GM10266 (cell line): ENCODE results near the gene CCNA2.

Source experiments
- DNase-seq: peaks from one replicate; pipeline ENCODE4 v3.0.0; 2012; ENCODE audit errors: extremely low spot score
- TF ChIP-seq, protein P1 (sequence below): IDR thresholded peaks from 2 replicates; pipeline ENCODE4 v1.5.1; 2012; ENCODE audit warnings: mild to moderate bottlenecking, low read depth; ENCODE audit not compliant: control insufficient read depth, insufficient read depth; ENCODE audit errors: missing control alignments

The CCNA2 gene

GRCh38 chr4:121796283-121796682 lies 27.4 kb downstream of the CCNA2 start:
- TF ChIP-seq, protein P1, sequence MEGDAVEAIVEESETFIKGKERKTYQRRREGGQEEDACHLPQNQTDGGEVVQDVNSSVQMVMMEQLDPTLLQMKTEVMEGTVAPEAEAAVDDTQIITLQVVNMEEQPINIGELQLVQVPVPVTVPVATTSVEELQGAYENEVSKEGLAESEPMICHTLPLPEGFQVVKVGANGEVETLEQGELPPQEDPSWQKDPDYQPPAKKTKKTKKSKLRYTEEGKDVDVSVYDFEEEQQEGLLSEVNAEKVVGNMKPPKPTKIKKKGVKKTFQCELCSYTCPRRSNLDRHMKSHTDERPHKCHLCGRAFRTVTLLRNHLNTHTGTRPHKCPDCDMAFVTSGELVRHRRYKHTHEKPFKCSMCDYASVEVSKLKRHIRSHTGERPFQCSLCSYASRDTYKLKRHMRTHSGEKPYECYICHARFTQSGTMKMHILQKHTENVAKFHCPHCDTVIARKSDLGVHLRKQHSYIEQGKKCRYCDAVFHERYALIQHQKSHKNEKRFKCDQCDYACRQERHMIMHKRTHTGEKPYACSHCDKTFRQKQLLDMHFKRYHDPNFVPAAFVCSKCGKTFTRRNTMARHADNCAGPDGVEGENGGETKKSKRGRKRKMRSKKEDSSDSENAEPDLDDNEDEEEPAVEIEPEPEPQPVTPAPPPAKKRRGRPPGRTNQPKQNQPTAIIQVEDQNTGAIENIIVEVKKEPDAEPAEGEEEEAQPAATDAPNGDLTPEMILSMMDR: no peak
- no peak for DNase-seq

DNA sequence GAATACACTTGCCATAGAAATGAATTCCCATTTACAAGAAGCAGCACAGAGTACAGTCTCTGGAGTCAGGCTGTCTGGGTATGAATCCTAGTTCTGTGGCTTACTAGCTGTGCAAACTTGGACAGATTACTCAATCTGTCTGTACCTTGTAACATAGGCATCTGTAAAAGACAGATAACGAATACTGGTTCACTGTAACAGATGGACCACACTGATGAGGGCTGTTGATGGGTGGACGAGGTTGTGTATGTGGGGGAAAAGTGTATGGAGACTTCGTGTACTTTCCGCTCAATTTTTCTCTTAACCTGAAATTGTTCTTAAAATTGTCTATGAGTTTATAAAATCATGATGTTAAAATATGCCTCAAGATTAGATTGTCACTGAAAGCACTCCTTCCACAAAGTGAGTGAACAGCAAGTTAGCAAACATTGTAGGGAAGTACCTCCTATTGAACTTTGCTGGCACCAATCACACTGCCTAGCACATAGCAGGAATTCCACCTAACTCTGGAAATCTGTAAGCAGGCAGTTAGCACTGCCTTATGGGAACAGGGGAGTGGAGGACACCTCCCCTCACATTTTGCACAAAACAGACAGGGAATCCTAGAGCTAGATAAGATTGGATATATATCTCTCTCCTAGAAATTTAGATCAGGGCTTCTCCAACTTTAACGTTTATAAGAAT lies 29.0 kb downstream of the CCNA2 start:
- no peak for DNase-seq
- TF ChIP-seq, protein P1: no peak

GRCh38 chr4:121792966-121793365 lies 30.7 kb downstream of the CCNA2 start:
- DNase-seq: no peak
- TF ChIP-seq, protein P1: no peak

DNA sequence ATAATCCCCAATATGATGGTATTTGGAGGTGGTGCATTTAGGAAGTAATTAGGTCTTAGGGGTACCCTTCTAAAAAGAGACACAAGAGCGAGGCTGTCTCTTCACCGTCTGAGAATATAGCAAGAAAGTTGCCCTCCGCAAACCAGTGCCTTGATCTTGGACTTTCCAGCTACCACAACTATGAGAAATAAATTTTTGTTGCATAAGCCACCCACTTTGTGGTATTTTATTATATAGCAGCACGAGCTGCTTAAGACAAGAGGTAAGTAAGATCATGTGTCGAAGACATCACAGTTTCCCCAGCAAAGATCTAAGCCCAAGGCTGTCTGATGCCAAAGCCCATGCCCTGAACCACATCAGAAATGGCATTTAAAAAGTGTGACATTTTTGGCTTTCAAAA lies 32.2 kb downstream of the CCNA2 start:
- TF ChIP-seq, protein P1: no peak
- no peak for DNase-seq

DNA sequence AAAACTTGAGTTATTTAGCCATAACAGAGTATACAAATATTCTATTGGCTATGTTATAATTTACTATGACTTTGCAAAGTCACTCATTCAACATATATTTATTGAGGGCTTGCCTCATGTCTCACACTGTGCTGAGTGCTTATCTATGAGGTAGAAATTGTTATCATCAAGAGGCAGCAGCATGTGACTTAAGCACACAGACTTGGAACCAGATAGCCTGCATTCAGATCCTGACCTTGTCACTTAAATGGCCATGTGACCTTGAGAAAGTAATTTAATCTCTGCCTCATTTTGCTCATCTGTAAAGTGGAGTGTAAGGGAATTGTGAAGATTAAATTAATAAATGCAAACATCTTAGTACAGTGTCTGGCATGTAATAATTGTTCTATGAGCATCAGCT lies 32.7 kb downstream of the CCNA2 start:
- DNase-seq: no peak
- TF ChIP-seq, protein P1: no peak

DNA sequence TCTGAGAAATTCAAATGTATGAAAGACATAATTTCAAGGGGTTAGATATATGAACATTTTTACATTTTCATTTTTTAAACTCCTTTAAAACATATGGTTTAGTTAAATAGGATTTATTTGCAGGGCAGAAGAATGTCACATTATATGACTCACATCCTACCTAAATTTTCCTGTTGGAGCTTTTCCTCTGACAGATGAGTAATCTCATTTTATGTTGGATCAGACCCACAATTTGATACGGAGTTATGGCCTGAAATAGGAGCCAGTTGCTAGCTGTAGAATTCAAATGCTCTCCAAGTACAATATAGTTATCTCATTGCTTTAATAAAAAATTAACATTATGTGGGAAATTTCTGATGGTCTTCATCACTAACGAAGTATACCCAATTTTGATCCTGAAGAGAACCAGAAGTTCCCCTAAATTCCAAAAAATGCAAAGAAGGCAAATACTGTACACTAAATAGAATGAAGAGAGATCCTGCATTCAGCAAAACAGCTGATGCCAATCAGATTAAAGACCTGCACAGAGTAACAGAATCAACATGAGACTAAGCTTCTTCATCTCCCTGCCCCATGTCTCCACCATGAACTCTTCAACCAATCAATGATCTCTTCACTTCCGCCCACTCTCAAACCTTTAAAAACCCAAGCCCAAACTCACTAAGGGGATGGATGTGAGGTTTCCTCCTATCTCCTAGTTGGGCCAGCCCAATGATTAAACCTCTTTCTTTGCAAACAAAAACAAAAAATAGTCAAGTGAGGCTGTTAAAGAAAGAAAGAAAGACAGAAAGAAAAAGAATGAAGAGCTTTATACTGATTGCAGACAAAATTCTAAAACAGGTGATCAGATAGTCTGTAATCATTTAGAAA lies 33.5 kb downstream of the CCNA2 start:
- no peak for DNase-seq
- TF ChIP-seq, protein P1: no peak

DNA sequence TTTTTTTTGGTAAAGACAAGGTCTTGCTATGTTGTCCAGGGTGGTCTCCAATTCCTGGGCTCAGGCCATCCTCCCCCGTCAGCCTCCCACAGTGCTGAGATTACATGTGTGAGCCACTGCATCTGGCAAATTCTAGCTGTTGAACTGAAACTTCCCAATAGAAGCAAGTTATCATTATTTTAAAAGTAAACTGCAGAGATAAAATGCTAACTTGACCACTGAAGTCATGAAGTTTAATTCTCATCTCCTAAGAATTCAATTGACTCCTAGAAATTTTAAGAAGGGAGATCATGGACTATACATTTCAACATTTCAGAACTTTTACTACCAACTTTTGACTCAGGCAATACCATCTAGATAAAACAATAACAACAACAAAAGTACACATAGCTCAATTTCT lies 34.2 kb downstream of the CCNA2 start:
- no peak for DNase-seq
- TF ChIP-seq, protein P1: no peak
